H9 (cell line): ENCODE data around the gene TMEM171. TPM values are rescaled to one million over a fixed set of nuclear protein-coding genes. Genes with fewer than 3 reads are reported as not detected.

ENCODE experiments used
- DNase-seq: peaks from one replicate; pipeline ENCODE4 v3.0.0-alpha.2; 2017
- H2AFZ ChIP-seq: one replicate; pipeline ENCODE4 v1.6.1; 2013; ENCODE audit warnings: mild to moderate bottlenecking, low read length, control low read depth, moderate library complexity
- H2AK5ac ChIP-seq: 2 replicates; pipeline ENCODE4 v1.6.1; 2013; ENCODE audit warnings: low read length, control low read depth, mixed read lengths; ENCODE audit not compliant: insufficient read length
- H2BK120ac ChIP-seq: one replicate; pipeline ENCODE4 v1.6.1; 2013; ENCODE audit warnings: low read depth, mild to moderate bottlenecking, low read length, control low read depth, inconsistent platforms; ENCODE audit not compliant: poor library complexity, severe bottlenecking
- H2BK12ac ChIP-seq: 2 replicates; pipeline ENCODE4 v1.6.1; 2013; ENCODE audit warnings: low read length, control low read depth, mixed read lengths, low read depth; ENCODE audit not compliant: insufficient read length
- H2BK15ac ChIP-seq: 2 replicates; pipeline ENCODE4 v1.6.1; 2013; ENCODE audit warnings: low read depth, low read length, control low read depth
- H2BK20ac ChIP-seq: one replicate; pipeline ENCODE4 v1.6.1; 2013; ENCODE audit warnings: low read depth, mild to moderate bottlenecking, low read length, control low read depth, inconsistent platforms; ENCODE audit not compliant: poor library complexity, severe bottlenecking
- H2BK5ac ChIP-seq: 2 replicates; pipeline ENCODE4 v1.6.1; 2013; ENCODE audit warnings: low read length, control low read depth, mixed read lengths; ENCODE audit not compliant: insufficient read length
- H3K14ac ChIP-seq: 2 replicates; pipeline ENCODE4 v1.6.1; 2013; ENCODE audit warnings: low read length, control low read depth; ENCODE audit not compliant: insufficient read depth
- H3K18ac ChIP-seq: 2 replicates; pipeline ENCODE4 v1.6.1; 2013; ENCODE audit warnings: low read depth, mild to moderate bottlenecking, mixed read lengths, low read length, control low read depth; ENCODE audit not compliant: insufficient read length
- H3K23ac ChIP-seq: 2 replicates; pipeline ENCODE4 v1.6.1; 2013; ENCODE audit warnings: low read length, control low read depth, mixed read lengths, low read depth; ENCODE audit not compliant: insufficient read length
- H3K23me2 ChIP-seq: 2 replicates; pipeline ENCODE4 v1.6.1; 2013; ENCODE audit warnings: low read depth, mild to moderate bottlenecking, mixed read lengths, low read length, control low read depth; ENCODE audit not compliant: insufficient read length, poor library complexity, severe bottlenecking
- H3K27ac ChIP-seq: 2 replicates; pipeline ENCODE4 v1.5.1; 2013; ENCODE audit warnings: low read length, control low read depth, mixed read lengths, low read depth; ENCODE audit not compliant: insufficient read length
- H3K27me3 ChIP-seq: 2 replicates; pipeline ENCODE4 v1.6.1; 2013; ENCODE audit warnings: low read length, control low read depth, inconsistent platforms; ENCODE audit not compliant: insufficient read depth
- H3K4ac ChIP-seq: 2 replicates; pipeline ENCODE4 v1.6.1; 2013; ENCODE audit warnings: low read depth, mild to moderate bottlenecking, control low read depth, inconsistent platforms, low read length, moderate library complexity
- H3K4me1 ChIP-seq: 2 replicates; pipeline ENCODE4 v1.6.1; 2013; ENCODE audit warnings: low read length, control low read depth, inconsistent platforms; ENCODE audit not compliant: insufficient read depth
- H3K4me2 ChIP-seq: 2 replicates; pipeline ENCODE4 v1.6.1; 2013; ENCODE audit warnings: low read length, control low read depth, mixed read lengths; ENCODE audit not compliant: insufficient read length, insufficient read depth
- H3K56ac ChIP-seq: 2 replicates; pipeline ENCODE4 v1.6.1; 2013; ENCODE audit warnings: low read depth, mild to moderate bottlenecking, mixed read lengths, low read length, control low read depth; ENCODE audit not compliant: insufficient read length
- H3K79me1 ChIP-seq: 2 replicates; pipeline ENCODE4 v1.6.1; 2013; ENCODE audit warnings: low read depth, mild to moderate bottlenecking, moderate library complexity, low read length, control low read depth, inconsistent platforms; ENCODE audit not compliant: insufficient read depth, poor library complexity, severe bottlenecking
- H3K79me2 ChIP-seq: 2 replicates; pipeline ENCODE4 v1.6.1; 2013; ENCODE audit warnings: low read length, control low read depth, inconsistent platforms; ENCODE audit not compliant: insufficient read depth
- H3K9ac ChIP-seq: 2 replicates; pipeline ENCODE4 v1.6.1; 2013; ENCODE audit warnings: low read length, control low read depth, mixed read lengths; ENCODE audit not compliant: insufficient read length; ENCODE audit errors: extremely low read depth
- H3K9me3 ChIP-seq: one replicate; pipeline ENCODE4 v1.6.1; 2013; ENCODE audit warnings: low read depth, low read length, inconsistent platforms; ENCODE audit not compliant: control insufficient read depth
- H3T11ph ChIP-seq: one replicate; pipeline ENCODE4 v1.6.1; 2013; ENCODE audit warnings: mild to moderate bottlenecking, low read length, control low read depth, inconsistent platforms
- H4K20me1 ChIP-seq: one replicate; pipeline ENCODE4 v1.6.1; 2013; ENCODE audit not compliant: control insufficient read depth, insufficient read length, insufficient read depth
- H4K5ac ChIP-seq: 2 replicates; pipeline ENCODE4 v1.6.1; 2013; ENCODE audit warnings: low read depth, mild to moderate bottlenecking, mixed read lengths, low read length, control low read depth; ENCODE audit not compliant: insufficient read length
- H4K8ac ChIP-seq: replicated peaks from 2 replicates; pipeline ENCODE4 v1.6.1; 2013; ENCODE audit warnings: low read length, control low read depth, mixed read lengths, low read depth; ENCODE audit not compliant: insufficient read length
- H4K91ac ChIP-seq: 2 replicates; pipeline ENCODE4 v1.6.1; 2013; ENCODE audit warnings: low read depth, mild to moderate bottlenecking, moderate library complexity, mixed read lengths, low read length, control low read depth; ENCODE audit not compliant: insufficient read length
- H3K27ac Mint-ChIP-seq, 3 experiments: 2 replicates in 2 of 3; 3 replicates in 1 of 3; pipeline ENCODE4 v1.8.0; 2020 to 2021; ENCODE audit warnings: mixed read lengths in 3 of 3, mild to moderate bottlenecking in 1 of 3, moderate library complexity in 1 of 3
- H3K27me3 Mint-ChIP-seq: 2 replicates; pipeline ENCODE4 v1.8.0; 2021; ENCODE audit warnings: low read depth, mild to moderate bottlenecking, moderate library complexity, mixed read lengths
- H3K36me3 Mint-ChIP-seq, 3 experiments: 2 replicates in 2 of 3; 3 replicates in 1 of 3; pipeline ENCODE4 v1.8.0; 2020 to 2021; ENCODE audit warnings: low read depth in 3 of 3, mixed read lengths in 3 of 3; ENCODE audit not compliant: insufficient read depth in 1 of 3
- H3K4me1 Mint-ChIP-seq, 2 experiments: 2 replicates each; pipeline ENCODE4 v1.8.0; 2020; ENCODE audit warnings: mixed read lengths in 2 of 2
- H3K4me3 Mint-ChIP-seq, 2 experiments: 2 replicates in 1 of 2; 3 replicates in 1 of 2; pipeline ENCODE4 v1.8.0; 2020 to 2021; ENCODE audit warnings: mild to moderate bottlenecking in 2 of 2, mixed read lengths in 2 of 2, moderate library complexity in 1 of 2
- H3K9me3 Mint-ChIP-seq, 2 experiments: 2 replicates in 1 of 2; 3 replicates in 1 of 2; pipeline ENCODE4 v1.8.0; 2020; ENCODE audit warnings: mild to moderate bottlenecking in 2 of 2, mixed read lengths in 2 of 2, moderate library complexity in 1 of 2
- CTCF ChIP-seq: fragments of 200-600 bp; sonication (generic); conservative IDR thresholded peaks from 3 replicates; pipeline ENCODE4 v1.8.0; 2021; ENCODE audit warnings: antibody characterized with exemption, mild to moderate bottlenecking
- WGBS: extraction: QIAGEN DNeasy Blood & Tissue Kit; methylation state at CpG from one replicate; pipeline ENCODE4 v1.1.7; 2013; ENCODE audit warnings: missing lambda C conversion rate, low lambda C conversion rate, mixed read lengths; ENCODE audit not compliant: insufficient read length; ENCODE audit errors: extremely low coverage; 5-methylcytosine and 5-hydroxymethylcytosine counted together
- total RNA-seq: library from RNA; stranded (reverse); gene quantifications from 2 replicates; pipeline ENCODE4 v1.2.1, GENCODE V29; 2021

The TMEM171 gene
- total RNA-seq, 1 experiment from 2014 or later: 0.42 TPM

DNA sequence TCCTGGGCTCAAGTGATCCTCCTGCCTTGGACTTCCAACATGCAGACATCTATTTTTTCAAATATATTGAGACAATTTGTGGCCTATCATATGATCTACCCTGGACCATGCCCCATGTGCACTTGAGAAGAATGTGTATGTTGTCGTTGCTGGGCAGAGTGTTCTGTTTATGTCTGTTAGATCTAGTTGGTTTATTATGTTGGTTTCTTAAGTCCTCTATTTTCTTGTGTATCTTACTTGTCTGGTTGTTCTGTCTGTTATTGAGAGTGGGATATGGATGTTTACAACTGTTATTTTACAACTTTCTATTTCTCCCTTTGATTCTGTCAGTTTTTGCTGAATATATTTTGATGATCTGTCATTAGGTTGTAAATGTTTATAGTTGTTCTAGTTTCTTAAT is 10.2 kb upstream of the TMEM171 start:
- Histone ChIP-seq H3K27ac (no peak overlapping the region), H2AFZ (no peak overlapping the region), H2BK20ac (no peak overlapping the region), H4K5ac (no peak overlapping the region), H3T11ph (no peak overlapping the region), H3K4me2 (no peak overlapping the region), H3K9ac (no peak overlapping the region), H3K9me3 (no peaks in the 10 kb centered on the region), H2AK5ac (no peak overlapping the region), H3K4ac (no peak overlapping the region), H3K27me3 (no peaks in the 10 kb centered on the region), H4K8ac (no peak overlapping the region), H3K14ac (no peak overlapping the region), H3K4me1 (no peaks in the 10 kb centered on the region), H2BK5ac (no peak overlapping the region), H3K18ac (no peak overlapping the region), H3K56ac (no peak overlapping the region), H2BK15ac (no peak overlapping the region), H2BK12ac (no peak overlapping the region), H3K23ac (no peak overlapping the region), H3K79me2 (no peaks in the 10 kb centered on the region), H2BK120ac (no peak overlapping the region), H4K91ac (no peak overlapping the region), H3K79me1 (no peaks in the 10 kb centered on the region), H3K23me2 (no peaks in the 10 kb centered on the region), H4K20me1 (no peaks in the 10 kb centered on the region)
- Mint-ChIP-seq H3K4me1 (peaks cover 4% of the 10 kb centered on the region in 2 experiments; a peak in 3 of 4 replicates), H3K9me3 (peaks cover 4 to 8% of the 10 kb centered on the region in 2 experiments; a peak in 4 of 5 replicates), H3K36me3 (peaks cover 0 to 4% (median 0%) of the 10 kb centered on the region in 3 experiments; a peak in 1 of 7 replicates), H3K4me3 (no peak overlapping the region), H3K27ac (no peak overlapping the region), H3K27me3 (peaks cover 7% of the 10 kb centered on the region)
- no CpG with 5 or more reads among the region's 1 CpG for WGBS
- no peak for DNase-seq
- TF ChIP-seq CTCF: no peak
